Right lobe of liver (tissue), 6 donors: Measurements from ENCODE around the gene CGB2. TPM values are rescaled to one million over a fixed set of nuclear protein-coding genes. Genes with fewer than 3 reads are reported as not detected.

Source experiments
- ATAC-seq, 4 donors: fragments of 200-7000 bp; cut with Tn5 transposase; one replicate each; pipeline ENCODE4 v1.9.1; 2020; ENCODE audit warnings: mild to moderate bottlenecking in 4 of 4, moderate library complexity in 4 of 4
- DNase-seq, 3 donors: peaks; one replicate each; pipeline ENCODE4 v3.0.0-alpha.2; 2020
- H3K27ac ChIP-seq, 3 donors: fragments of 200-600 bp; one replicate each; pipeline ENCODE4 v1.8.0; 2022
- H3K27me3 ChIP-seq, 2 donors: fragments of 200-600 bp; one replicate each; pipeline ENCODE4 v1.8.0; 2022
- H3K36me3 ChIP-seq, 4 donors: fragments of 200-600 bp; sonication (generic) in 1 of 4; one replicate each; pipeline versions ENCODE4 v1.5.1 to v1.8.0; 2017 to 2022; ENCODE audit warnings: control low read depth in 1 of 4
- H3K4me1 ChIP-seq, 4 donors: fragments of 200-600 bp; sonication (generic) in 1 of 4; one replicate each; pipeline versions ENCODE4 v1.5.1 to v1.8.0; 2017 to 2022; ENCODE audit warnings: control low read depth in 1 of 4
- H3K4me3 ChIP-seq, 3 donors: fragments of 200-600 bp; one replicate each; pipeline ENCODE4 v1.8.0; 2022
- H3K9me3 ChIP-seq, 4 donors: fragments of 200-600 bp; sonication (generic) in 1 of 4; one replicate each; pipeline versions ENCODE4 v1.5.1 to v1.8.0; 2017 to 2022; ENCODE audit warnings: control low read depth in 1 of 4
- CTCF ChIP-seq, 4 donors: fragments of 200-600 bp in 3 of 4; fragments of 450-650 bp in 1 of 4; IDR thresholded peaks; one replicate each; pipeline versions ENCODE4 v1.5.1 to v1.8.0; 2016 to 2022; ENCODE audit warnings: antibody characterized with exemption in 4 of 4, mild to moderate bottlenecking in 2 of 4
- POLR2A ChIP-seq: fragments of 450-650 bp; IDR thresholded peaks from one replicate; pipeline ENCODE4 v1.6.1; 2017; ENCODE audit warnings: antibody characterized with exemption, mild to moderate bottlenecking
- WGBS: methylation state at CpG from one replicate; pipeline ENCODE4 v1.1.6; 2018; ENCODE audit warnings: low coverage, low lambda C conversion rate; ENCODE audit not compliant: insufficient coverage; ENCODE audit errors: missing lambda C conversion rate; 5-methylcytosine and 5-hydroxymethylcytosine counted together
- intact Hi-C, 2 donors: fragments of 100-400 bp; cut with DNase I; formaldehyde crosslinking; loops; one replicate each; pipeline versions ENCODE4 v1.11.2 to v1.14.1; 2022
- total RNA-seq, 6 experiments: library from RNA; depleted of rRNA in 2 of 6; stranded (reverse); fragments of >200 nt in 2 of 6; fragmentation: NEBNext Ultra II Directional in 3 of 6; extraction: Animal tissue kit (Norgen Biotek cat#: 25700) in 3 of 6; gene quantifications; one replicate each; pipeline versions ENCODE4 v1.1.0 to v1.2.4, GENCODE V29; 2016 to 2023
- donor health status: DM: no; HTN: yes; CAD: no.
- donor health status: DM: no; HTN: no; CAD: no.
- donor health status: DM: no; HTN: no; CAD: no.
- donor health status: DM: no; HTN: yes; CAD: no.
- donor health status: DM: no; HTN: yes; CAD: no.

The CGB2 gene
- total RNA-seq, 6 experiments from 2014 or later, result not detected

- 100% methylated on average over 1 of the region's 15 CpGs for WGBS
- intact Hi-C loops, result no loop called here
- Histone ChIP-seq H3K27ac (no peak overlapping the region), H3K9me3 (no peaks in the 10 kb centered on the region), H3K27me3 (no peaks in the 10 kb centered on the region), H3K4me1 (no peaks in the 10 kb centered on the region), H3K36me3 (peaks cover 0 to 32% (median 15%) of the 10 kb centered on the region in 4 donors), H3K4me3 (no peak overlapping the region)
- ATAC-seq, result no peak
- no peak for DNase-seq
- TF ChIP-seq POLR2A, result no peak
- TF ChIP-seq CTCF (IDR thresholded peaks at IDR 0.05), result no peak
These were observed 27.6 kb upstream of the CGB2 start for GRCh38 chr19:49004133-49004532.

- intact Hi-C loops, result no loop called here
- Histone ChIP-seq H3K36me3 (peaks cover 0 to 42% (median 16%) of the 10 kb centered on the region in 4 donors), H3K27me3 (no peaks in the 10 kb centered on the region), H3K4me3 (no peak overlapping the region), H3K27ac (no peak overlapping the region), H3K9me3 (no peaks in the 10 kb centered on the region), H3K4me1 (no peaks in the 10 kb centered on the region)
- TF ChIP-seq CTCF (IDR thresholded peaks at IDR 0.05) (no peak), POLR2A (no peak)
- ATAC-seq (no peak), DNase-seq (no peak)
- WGBS, result 96% methylated on average over 4 of the region's 7 CpGs
These were observed 26.6 kb upstream of the CGB2 start for GRCh38 chr19:49004964-49005614.

- ATAC-seq, result no peak
- intact Hi-C loops, result no loop called here
- Histone ChIP-seq H3K4me1 (no peaks in the 10 kb centered on the region), H3K36me3 (peaks cover 0 to 46% (median 16%) of the 10 kb centered on the region in 4 donors), H3K27ac (no peak overlapping the region), H3K27me3 (no peaks in the 10 kb centered on the region), H3K4me3 (no peak overlapping the region), H3K9me3 (no peaks in the 10 kb centered on the region)
- TF ChIP-seq CTCF (IDR thresholded peaks at IDR 0.05) (no peak), POLR2A (no peak)
- 96% methylated on average over 12 of the region's 22 CpGs for WGBS
- DNase-seq, result no peak
These were observed 24.8 kb upstream of the CGB2 start for GRCh38 chr19:49006905-49007304.

- ATAC-seq, result no peak
- intact Hi-C loops, result no loop called here
- 94% methylated on average over 10 of the region's 18 CpGs for WGBS
These were observed 21.9 kb upstream of the CGB2 start for GRCh38 chr19:49009828-49010227.

More at GRCh38 chr19:49009828-49010227, 21.9 kb upstream of the CGB2 start:
- no peak for DNase-seq
- Histone ChIP-seq H3K4me1 (no peaks in the 10 kb centered on the region), H3K4me3 (no peak overlapping the region), H3K27me3 (no peaks in the 10 kb centered on the region), H3K36me3 (peaks cover 0 to 38% (median 5%) of the 10 kb centered on the region in 4 donors), H3K27ac (no peak overlapping the region), H3K9me3 (no peaks in the 10 kb centered on the region)
- TF ChIP-seq CTCF (IDR thresholded peaks at IDR 0.05), result no peak
